ENCODE data around the gene DPM1. TPM values are rescaled to one million over a fixed set of nuclear protein-coding genes. Genes with fewer than 3 reads are reported as not detected.

The DPM1 gene
- total and polyA plus RNA-seq, 2 of the 8 experiments (the other 6 are each of a cell fraction or from before 2014, with no cell fraction given): 42.3 to 57.0 TPM

DNA sequence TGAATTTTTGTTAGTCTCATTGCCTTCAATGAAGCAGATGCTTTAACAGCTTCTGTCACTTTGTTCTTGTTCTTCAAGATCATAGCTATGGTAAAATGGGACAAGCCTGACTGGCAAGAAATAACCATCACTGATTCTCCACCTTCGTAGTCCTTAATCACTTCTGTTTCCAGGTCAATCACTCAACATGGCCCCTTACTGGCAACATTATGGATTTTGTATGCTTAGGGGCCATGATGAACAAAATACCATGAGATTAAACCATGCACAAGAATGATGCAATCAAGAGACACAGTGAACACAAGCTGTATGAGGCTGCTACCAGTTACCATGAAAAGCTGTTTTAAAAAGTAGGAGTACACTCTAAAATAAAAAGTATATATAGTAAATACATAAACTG is 59.9 kb downstream of the DPM1 start:
- peaks cover 34 to 89% (median 71%) of the 10 kb centered on the region in 4 experiments for H3K36me3 ChIP-seq (ENCODE audit: control insufficient read depth in 2 of 4, insufficient read depth in 4 of 4, low read length in 3 of 4)
- POLR2A ChIA-PET (ENCODE audit: partially characterized antibody): interaction anchor here (0.6 to 3.2 kb wide), 13 partner anchors 8 to 217 kb away, joined by 3 to 16 read pairs (median 4); no protein-coding TSS in a partner anchor

More for the DNA sequence above, 59.9 kb downstream of the DPM1 start:
- no peak overlapping the region for H3K23ac ChIP-seq (ENCODE audit: insufficient read length)
- no peak overlapping the region for H2AFZ ChIP-seq (ENCODE audit: low read length)
- 88% methylated on average over 1 of the region's 1 CpG; no CpG with 5 or more reads in 1 of the 2 experiments for WGBS, 2 experiments (ENCODE audit: extremely low coverage in 1 of 2, insufficient coverage in 1 of 2, insufficient read length in 1 of 2, insufficient replicate concordance in 2 of 2, low coverage in 1 of 2, low lambda C conversion rate in 2 of 2, missing lambda C conversion rate in 1 of 2)
- H3K56ac ChIP-seq (replicated peaks; ENCODE audit: insufficient read length, low read depth, low read length): no peak overlapping the region
- no peaks in the 10 kb centered on the region for H3K27me3 ChIP-seq (replicated peaks in 1 of 4; ENCODE audit: control insufficient read depth in 3 of 4, extremely low read depth in 1 of 4, insufficient read depth in 3 of 4, low read length in 3 of 4)
- peaks cover 10% of the 10 kb centered on the region for H3K79me1 ChIP-seq (ENCODE audit: low read depth, low read length)
- peaks cover 11 to 18% of the 10 kb centered on the region in 2 experiments for H4K20me1 ChIP-seq (replicated peaks in 1 of 2; ENCODE audit: control insufficient read depth in 1 of 2, insufficient read depth in 2 of 2, low read length in 2 of 2)
- H3K9me3 ChIP-seq (ENCODE audit: insufficient read depth in 2 of 2, low read depth in 1 of 2, low read length in 1 of 2): no peaks in the 10 kb centered on the region
- H3K4me3 ChIP-seq (ENCODE audit: extremely low read depth in 1 of 4, insufficient read depth in 2 of 4, low read depth in 3 of 4, low read length in 4 of 4): no peak overlapping the region
- no peak for TF ChIP-seq SRF (IDR thresholded peaks at IDR 0.05; ENCODE audit: low read depth, low read length)
- CTCF ChIA-PET (ENCODE audit: partially characterized antibody): interaction anchor here (0.6 to 1.5 kb wide), 6 partner anchors 8 to 108 kb away, joined by 3 to 4 read pairs (median 3); partner anchors contain the start of gene BCAS4
- H2BK15ac ChIP-seq (ENCODE audit: low read length): no peak overlapping the region
- no peak overlapping the region for H3K27ac ChIP-seq (ENCODE audit: low read depth, low read length)
- H4K8ac ChIP-seq (ENCODE audit: extremely low read depth, insufficient read depth, low read length): no peak overlapping the region
- DNase-seq (ENCODE audit: low read depth in 1 of 2, low spot score in 2 of 2) (no peak), FAIRE-seq (no peak)
- H3K79me2 ChIP-seq (ENCODE audit: control insufficient read depth in 1 of 2, insufficient read depth in 2 of 2, low read length in 2 of 2): peaks cover 4 to 75% of the 10 kb centered on the region in 2 experiments; a peak in 3 of 4 replicates
- H3K18ac ChIP-seq (ENCODE audit: extremely low read depth, low read length): no peak overlapping the region
- no peak overlapping the region for H2BK5ac ChIP-seq (ENCODE audit: low read depth, low read length)
- H4K5ac ChIP-seq (ENCODE audit: insufficient read length, low read depth, low read length): no peak overlapping the region
- no peak overlapping the region for H4K91ac ChIP-seq (replicated peaks; ENCODE audit: insufficient read length, low read length)
- H2BK120ac ChIP-seq (replicated peaks; ENCODE audit: low read depth, low read length): no peak overlapping the region
- no peak overlapping the region for H3K9ac ChIP-seq (replicated peaks in 1 of 4; ENCODE audit: extremely low read depth in 1 of 4, low read depth in 3 of 4, low read length in 3 of 4)
- H2BK12ac ChIP-seq (ENCODE audit: low read depth, low read length): no peak overlapping the region
- H3K23me2 ChIP-seq (ENCODE audit: low read depth, low read length): no peaks in the 10 kb centered on the region
- H3K14ac ChIP-seq (ENCODE audit: insufficient read length): no peak overlapping the region
- no peaks in the 10 kb centered on the region for H3K4me1 ChIP-seq (replicated peaks in 1 of 4; ENCODE audit: control insufficient read depth in 3 of 4, insufficient read depth in 4 of 4, low read length in 3 of 4)
- H2AK5ac ChIP-seq (ENCODE audit: low read depth, low read length): no peak overlapping the region
- no peak overlapping the region for H3K4me2 ChIP-seq (ENCODE audit: insufficient read depth in 1 of 2, low read depth in 2 of 2, low read length in 2 of 2)
- H2BK20ac ChIP-seq (ENCODE audit: low read length): no peak overlapping the region
- no peak overlapping the region for H3K4ac ChIP-seq (replicated peaks; ENCODE audit: insufficient read length, low read depth, low read length)
